GM19467 (cell line): ENCODE data around the gene RLN2.

ENCODE experiments used
- ATAC-seq: cut with Tn5 transposase; IDR thresholded peaks from one replicate; pipeline ENCODE4 v1.9.1; 2021; ENCODE audit warnings: mild to moderate bottlenecking, moderate library complexity; ENCODE audit not compliant: unreplicated experiment

RLN2 gene

GRCh38 chr9:5274770-5275169, 29.7 kb downstream of the RLN2 start:
- no peak for ATAC-seq

- no peak for ATAC-seq
Measured at GRCh38 chr9:5269249-5269715, 35.2 kb downstream of the RLN2 start.

GRCh38 chr9:5265939-5266338, 38.6 kb downstream of the RLN2 start:
- ATAC-seq = no peak

GRCh38 chr9:5264219-5264595, 40.3 kb downstream of the RLN2 start:
- no peak for ATAC-seq

GRCh38 chr9:5263351-5264218, 40.9 kb downstream of the RLN2 start:
- ATAC-seq = no peak
